ENCODE measurements around the gene NACC1.

NACC1 gene

DNA sequence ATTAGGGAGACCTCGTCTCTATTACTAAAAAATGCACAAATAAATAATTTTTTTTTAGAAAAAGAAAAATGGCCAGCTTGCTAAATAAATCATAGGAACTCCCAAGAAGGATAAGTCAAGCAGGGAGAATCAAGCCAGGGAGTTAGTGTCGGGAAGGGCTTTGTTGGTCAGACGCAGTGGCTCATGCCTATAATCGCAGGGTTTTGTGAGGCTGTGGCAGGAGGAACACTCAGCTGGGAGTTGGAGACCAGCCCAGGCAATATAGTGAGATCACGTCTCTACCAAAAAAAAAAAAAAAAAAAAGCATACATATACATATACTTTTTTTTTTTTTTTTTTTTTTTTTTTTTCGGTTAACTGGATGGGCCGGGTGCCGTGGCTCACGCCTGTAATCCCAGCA, 9.0 kb downstream of the NACC1 start:
- TF ChIP-seq, protein P1, sequence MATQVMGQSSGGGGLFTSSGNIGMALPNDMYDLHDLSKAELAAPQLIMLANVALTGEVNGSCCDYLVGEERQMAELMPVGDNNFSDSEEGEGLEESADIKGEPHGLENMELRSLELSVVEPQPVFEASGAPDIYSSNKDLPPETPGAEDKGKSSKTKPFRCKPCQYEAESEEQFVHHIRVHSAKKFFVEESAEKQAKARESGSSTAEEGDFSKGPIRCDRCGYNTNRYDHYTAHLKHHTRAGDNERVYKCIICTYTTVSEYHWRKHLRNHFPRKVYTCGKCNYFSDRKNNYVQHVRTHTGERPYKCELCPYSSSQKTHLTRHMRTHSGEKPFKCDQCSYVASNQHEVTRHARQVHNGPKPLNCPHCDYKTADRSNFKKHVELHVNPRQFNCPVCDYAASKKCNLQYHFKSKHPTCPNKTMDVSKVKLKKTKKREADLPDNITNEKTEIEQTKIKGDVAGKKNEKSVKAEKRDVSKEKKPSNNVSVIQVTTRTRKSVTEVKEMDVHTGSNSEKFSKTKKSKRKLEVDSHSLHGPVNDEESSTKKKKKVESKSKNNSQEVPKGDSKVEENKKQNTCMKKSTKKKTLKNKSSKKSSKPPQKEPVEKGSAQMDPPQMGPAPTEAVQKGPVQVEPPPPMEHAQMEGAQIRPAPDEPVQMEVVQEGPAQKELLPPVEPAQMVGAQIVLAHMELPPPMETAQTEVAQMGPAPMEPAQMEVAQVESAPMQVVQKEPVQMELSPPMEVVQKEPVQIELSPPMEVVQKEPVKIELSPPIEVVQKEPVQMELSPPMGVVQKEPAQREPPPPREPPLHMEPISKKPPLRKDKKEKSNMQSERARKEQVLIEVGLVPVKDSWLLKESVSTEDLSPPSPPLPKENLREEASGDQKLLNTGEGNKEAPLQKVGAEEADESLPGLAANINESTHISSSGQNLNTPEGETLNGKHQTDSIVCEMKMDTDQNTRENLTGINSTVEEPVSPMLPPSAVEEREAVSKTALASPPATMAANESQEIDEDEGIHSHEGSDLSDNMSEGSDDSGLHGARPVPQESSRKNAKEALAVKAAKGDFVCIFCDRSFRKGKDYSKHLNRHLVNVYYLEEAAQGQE (IDR thresholded peaks at IDR 0.05; ENCODE audit: insufficient replicate concordance, low read depth): no peak
- TF ChIP-seq GABPA (IDR thresholded peaks at IDR 0.05; ENCODE audit: low read depth) (no peak), POLR2AphosphoS5 (IDR thresholded peaks at IDR 0.05; ENCODE audit: low read depth) (no peak), SPI1 (IDR thresholded peaks at IDR 0.05; ENCODE audit: borderline replicate concordance, low read depth) (no peak)
- TF ChIP-seq, protein P2, sequence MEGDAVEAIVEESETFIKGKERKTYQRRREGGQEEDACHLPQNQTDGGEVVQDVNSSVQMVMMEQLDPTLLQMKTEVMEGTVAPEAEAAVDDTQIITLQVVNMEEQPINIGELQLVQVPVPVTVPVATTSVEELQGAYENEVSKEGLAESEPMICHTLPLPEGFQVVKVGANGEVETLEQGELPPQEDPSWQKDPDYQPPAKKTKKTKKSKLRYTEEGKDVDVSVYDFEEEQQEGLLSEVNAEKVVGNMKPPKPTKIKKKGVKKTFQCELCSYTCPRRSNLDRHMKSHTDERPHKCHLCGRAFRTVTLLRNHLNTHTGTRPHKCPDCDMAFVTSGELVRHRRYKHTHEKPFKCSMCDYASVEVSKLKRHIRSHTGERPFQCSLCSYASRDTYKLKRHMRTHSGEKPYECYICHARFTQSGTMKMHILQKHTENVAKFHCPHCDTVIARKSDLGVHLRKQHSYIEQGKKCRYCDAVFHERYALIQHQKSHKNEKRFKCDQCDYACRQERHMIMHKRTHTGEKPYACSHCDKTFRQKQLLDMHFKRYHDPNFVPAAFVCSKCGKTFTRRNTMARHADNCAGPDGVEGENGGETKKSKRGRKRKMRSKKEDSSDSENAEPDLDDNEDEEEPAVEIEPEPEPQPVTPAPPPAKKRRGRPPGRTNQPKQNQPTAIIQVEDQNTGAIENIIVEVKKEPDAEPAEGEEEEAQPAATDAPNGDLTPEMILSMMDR (IDR thresholded peaks at IDR 0.05; ENCODE audit: insufficient read depth, low read length): no peak
- no peak overlapping the region for H3K27ac ChIP-seq (replicated peaks)
- H3K27me3 ChIP-seq (ENCODE audit: insufficient read depth, poor library complexity, severe bottlenecking): no peaks in the 10 kb centered on the region
- DNase-seq (ENCODE audit: low read depth in 1 of 2, low spot score in 1 of 2): no peak
- no peak overlapping the region for H3K4me3 ChIP-seq (replicated peaks; ENCODE audit: insufficient read depth, low read length)

GRCh38 chr19:13127811-13128575, 9.9 kb downstream of the NACC1 start:
- DNase-seq (ENCODE audit: low read depth in 1 of 2, low spot score in 1 of 2): no peak
- Histone ChIP-seq H3K4me3 (replicated peaks; ENCODE audit: insufficient read depth, low read length) (no peak overlapping the region), H3K27me3 (ENCODE audit: insufficient read depth, poor library complexity, severe bottlenecking) (no peaks in the 10 kb centered on the region), H3K27ac (replicated peaks) (no peak overlapping the region)
- TF ChIP-seq SPI1 (IDR thresholded peaks at IDR 0.05; ENCODE audit: borderline replicate concordance, low read depth): no peak
- TF ChIP-seq, protein P1 (IDR thresholded peaks at IDR 0.05; ENCODE audit: insufficient replicate concordance, low read depth): no peak
- TF ChIP-seq GABPA (IDR thresholded peaks at IDR 0.05; ENCODE audit: low read depth): no peak
- TF ChIP-seq, protein P2 (IDR thresholded peaks at IDR 0.05; ENCODE audit: insufficient read depth, low read length): no peak
- TF ChIP-seq POLR2AphosphoS5 (IDR thresholded peaks at IDR 0.05; ENCODE audit: low read depth): no peak; the same call in 1 of the 2 replicates

GRCh38 chr19:13128583-13128982, 10.5 kb downstream of the NACC1 start:
- DNase-seq (ENCODE audit: low read depth in 1 of 2, low spot score in 1 of 2): no peak
- TF ChIP-seq GABPA (IDR thresholded peaks at IDR 0.05; ENCODE audit: low read depth): no peak
- TF ChIP-seq, protein P1 (IDR thresholded peaks at IDR 0.05; ENCODE audit: insufficient replicate concordance, low read depth): no peak
- TF ChIP-seq POLR2AphosphoS5 (IDR thresholded peaks at IDR 0.05; ENCODE audit: low read depth): no peak
- TF ChIP-seq SPI1 (IDR thresholded peaks at IDR 0.05; ENCODE audit: borderline replicate concordance, low read depth): no peak
- TF ChIP-seq, protein P2 (IDR thresholded peaks at IDR 0.05; ENCODE audit: insufficient read depth, low read length): no peak
- Histone ChIP-seq H3K27me3 (ENCODE audit: insufficient read depth, poor library complexity, severe bottlenecking) (no peaks in the 10 kb centered on the region), H3K4me3 (replicated peaks; ENCODE audit: insufficient read depth, low read length) (no peak overlapping the region), H3K27ac (replicated peaks) (no peak overlapping the region)
